Muscle layer of duodenum (tissue), 2 donors: ENCODE data around the gene POLR3A.
A peak's percentile ranks its signal among the peaks of the same experiment; 100 is the strongest.
"Not testable (repeated sequence)": the region's sequence is repeated elsewhere in the genome, so short reads cannot be mapped to it uniquely, and the experiment has no call there.

Source experiments
- H3K27ac ChIP-seq: one replicate; pipeline ENCODE4 v1.7.0; 2013; ENCODE audit warnings: mild to moderate bottlenecking, low read length
- H3K27me3 ChIP-seq: one replicate; pipeline ENCODE4 v1.7.0; 2013; ENCODE audit warnings: low read depth, mild to moderate bottlenecking, control low read depth, low read length
- H3K36me3 ChIP-seq, 2 donors: one replicate each; pipeline ENCODE4 v1.7.0; 2013; ENCODE audit warnings: low read length in 2 of 2, control low read depth in 1 of 2, mild to moderate bottlenecking in 1 of 2; ENCODE audit not compliant: insufficient read depth in 2 of 2, control insufficient read depth in 1 of 2
- H3K4me1 ChIP-seq, 2 donors: one replicate each; pipeline ENCODE4 v1.7.0; 2013; ENCODE audit warnings: low read length in 2 of 2, mild to moderate bottlenecking in 2 of 2, control low read depth in 1 of 2, moderate library complexity in 1 of 2; ENCODE audit not compliant: insufficient read depth in 2 of 2, control insufficient read depth in 1 of 2
- H3K4me3 ChIP-seq, 2 donors: one replicate each; pipeline ENCODE4 v1.7.0; 2013; ENCODE audit warnings: low read length in 2 of 2, low read depth in 1 of 2, mild to moderate bottlenecking in 1 of 2
- H3K9me3 ChIP-seq, 2 donors: one replicate each; pipeline ENCODE4 v1.7.0; 2013; ENCODE audit warnings: low read length in 2 of 2, control low read depth in 1 of 2, mild to moderate bottlenecking in 1 of 2; ENCODE audit not compliant: control insufficient read depth in 1 of 2
- donor health status: healthy.

POLR3A gene

DNA sequence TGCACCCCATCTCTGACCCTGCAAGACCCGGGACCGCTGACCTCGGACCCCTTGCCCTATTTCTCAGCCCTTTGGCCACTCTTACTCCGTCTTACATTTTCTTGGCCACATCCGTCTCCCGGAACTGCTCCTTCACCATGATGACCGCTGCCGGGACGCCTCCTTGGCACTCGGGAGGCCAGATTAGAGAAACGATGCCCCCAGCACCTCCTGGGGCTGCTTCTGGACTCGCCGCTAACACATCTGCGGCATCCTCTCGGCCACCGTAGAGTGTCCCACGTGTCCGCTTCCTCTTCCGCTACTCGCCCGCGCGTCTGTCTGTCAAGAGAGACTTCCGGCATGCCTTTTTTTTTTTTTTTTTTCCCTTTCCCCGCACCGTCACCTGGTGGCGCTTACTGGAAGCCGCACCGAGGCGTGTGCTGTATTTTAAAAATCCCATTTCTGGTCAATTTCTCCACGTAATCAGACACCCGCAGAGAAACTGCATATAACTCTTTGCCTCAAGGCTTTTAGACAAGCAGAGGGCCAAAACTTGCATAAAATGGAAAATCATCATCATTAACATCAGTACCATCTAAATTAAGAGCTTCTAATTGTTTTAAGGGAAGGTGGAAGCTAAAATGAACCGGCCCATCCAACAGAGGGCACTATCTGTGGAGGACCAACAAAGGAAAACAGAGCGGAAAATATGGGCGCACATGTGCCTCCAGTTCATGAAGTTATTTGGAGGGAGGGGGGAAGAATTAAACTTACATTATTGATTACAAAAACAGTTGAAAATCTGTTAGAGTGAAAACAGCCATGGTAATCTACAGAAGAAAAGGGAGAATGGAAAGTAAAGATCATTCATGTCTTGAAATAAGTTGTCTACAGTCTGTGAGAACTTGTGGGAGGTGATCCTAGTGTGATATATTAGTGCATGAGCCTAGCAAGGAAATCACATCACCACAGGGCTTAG is at the start of gene POLR3A:
Gene POLR3A, minus strand, starts transcription at position 247 of the 958 bp plus-strand sequence. Its CDS starts 108 bp downstream, at position 139.
- Histone ChIP-seq H3K4me1 (peaks cover 2 to 16% of the 10 kb centered on the region in 2 donors), H3K27me3 (no peaks in the 10 kb centered on the region), H3K9me3 (no peaks in the 10 kb centered on the region), H3K27ac (peak within 1 kb of the TSS; percentile 96), H3K4me3 (peak within 1 kb of the TSS; percentile 82 to 99), H3K36me3 (peaks cover 16% of the 10 kb centered on the region in 2 donors)

DNA sequence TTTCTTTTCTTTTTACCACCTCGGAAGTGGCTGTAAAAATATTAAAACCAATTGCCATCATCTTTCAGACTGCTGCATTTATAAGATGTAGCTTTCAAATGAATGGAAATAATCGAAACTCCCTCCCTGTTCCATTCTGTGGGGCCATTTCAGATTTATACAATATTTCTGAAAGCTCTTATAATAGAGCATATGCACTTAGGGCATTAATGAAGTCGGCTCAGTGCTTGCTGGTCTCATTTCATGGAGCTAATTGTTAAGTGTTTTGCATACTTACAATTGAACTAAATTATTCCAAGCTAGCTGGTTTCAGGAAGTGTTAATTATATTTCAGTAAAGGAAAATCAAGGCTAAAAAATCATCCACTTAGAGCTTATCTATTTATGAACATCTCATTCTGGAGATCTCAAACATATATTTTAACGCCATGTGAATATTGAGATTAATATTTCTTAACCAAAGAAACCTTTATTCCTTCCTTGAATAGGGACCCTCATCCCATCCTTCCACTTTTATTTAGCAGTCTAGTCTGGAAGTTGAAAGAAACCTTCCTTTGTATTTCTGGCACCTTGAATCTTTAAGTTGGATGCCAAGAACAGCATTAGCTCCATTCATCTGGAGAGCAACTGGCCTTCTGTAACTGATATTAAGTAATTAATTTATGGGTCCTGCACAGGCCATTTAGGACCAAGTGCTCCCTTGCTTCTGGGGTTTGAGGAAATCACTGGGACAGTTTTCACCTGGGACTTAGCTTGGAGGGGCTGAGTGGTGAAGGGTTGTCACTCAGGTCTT is 49.4 kb upstream of the POLR3A start:
- Histone ChIP-seq H3K9me3 (peaks cover 0 to 2% of the 10 kb centered on the region in 2 donors), H3K4me3 (no peak overlapping the region), H3K36me3 (no peaks in the 10 kb centered on the region), H3K27me3 (no peaks in the 10 kb centered on the region), H3K4me1 (no peaks in the 10 kb centered on the region), H3K27ac (no peak overlapping the region)

DNA sequence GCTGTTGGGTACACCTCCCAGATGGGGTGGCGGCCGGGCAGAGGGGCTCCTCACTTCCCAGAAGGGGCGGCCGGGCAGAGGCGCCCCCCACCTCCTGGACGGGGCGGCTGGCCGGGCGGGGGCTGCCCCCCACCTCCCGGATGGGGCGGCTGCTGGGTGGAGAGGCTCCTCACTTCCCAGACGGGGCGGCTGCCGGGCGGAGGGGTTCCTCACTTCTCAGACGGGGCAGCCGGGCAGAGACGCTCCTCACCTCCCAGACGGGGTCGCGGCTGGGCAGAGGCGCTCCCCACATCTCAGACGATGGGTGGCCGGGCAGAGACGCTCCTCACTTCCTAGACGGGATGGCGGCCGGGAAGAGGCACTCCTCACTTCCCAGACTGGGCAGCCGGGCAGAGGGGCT is 46.5 kb upstream of the POLR3A start:
- H3K36me3 ChIP-seq, H3K27me3 ChIP-seq, H3K9me3 ChIP-seq, H3K4me1 ChIP-seq, H3K4me3 ChIP-seq, H3K27ac ChIP-seq: not testable (repeated sequence)

DNA sequence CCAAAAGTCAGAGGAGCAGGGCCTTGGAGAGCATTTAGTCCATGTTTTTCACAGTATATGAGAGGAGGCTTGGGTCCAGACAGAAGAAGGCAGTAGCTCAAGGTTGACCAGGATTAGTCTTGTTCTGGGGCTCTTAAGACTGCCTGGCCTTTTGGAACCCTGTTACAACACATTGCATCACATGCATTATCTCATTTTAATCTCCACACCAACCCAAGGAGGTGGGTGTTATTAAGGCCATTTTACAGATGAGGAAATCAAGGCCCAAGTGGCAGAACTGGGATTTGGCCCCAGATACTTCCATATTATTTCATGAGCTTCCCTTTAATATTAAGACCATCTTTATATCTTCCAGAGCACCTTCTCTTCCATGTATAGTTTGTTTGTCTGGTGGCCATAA is 43.2 kb upstream of the POLR3A start:
- H3K36me3 ChIP-seq, result no peaks in the 10 kb centered on the region
- H3K27ac ChIP-seq, result no peak overlapping the region
- H3K4me3 ChIP-seq, result no peak overlapping the region
- H3K4me1 ChIP-seq, result no peaks in the 10 kb centered on the region
- peaks cover 0 to 2% of the 10 kb centered on the region in 2 donors for H3K9me3 ChIP-seq
- no peaks in the 10 kb centered on the region for H3K27me3 ChIP-seq

DNA sequence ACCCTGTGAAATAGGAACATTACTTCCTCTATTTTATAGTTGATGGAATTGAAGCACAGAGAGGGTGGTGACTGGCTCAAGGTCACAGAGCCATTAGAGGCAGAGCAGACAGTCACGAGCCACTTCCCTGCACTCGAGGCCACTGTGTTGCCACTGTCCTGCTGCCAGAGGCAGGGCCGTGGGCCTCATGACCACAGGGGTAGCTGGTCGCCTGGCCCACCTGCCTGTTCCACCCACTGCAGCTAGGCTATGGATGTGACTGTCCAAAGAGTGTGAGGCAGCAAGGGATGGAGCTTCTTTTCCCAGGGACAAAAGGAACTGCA is 42.5 kb upstream of the POLR3A start:
- Histone ChIP-seq H3K27me3 (no peaks in the 10 kb centered on the region), H3K27ac (no peak overlapping the region), H3K4me3 (no peak overlapping the region), H3K4me1 (no peaks in the 10 kb centered on the region), H3K9me3 (peaks cover 0 to 2% of the 10 kb centered on the region in 2 donors), H3K36me3 (no peaks in the 10 kb centered on the region)

DNA sequence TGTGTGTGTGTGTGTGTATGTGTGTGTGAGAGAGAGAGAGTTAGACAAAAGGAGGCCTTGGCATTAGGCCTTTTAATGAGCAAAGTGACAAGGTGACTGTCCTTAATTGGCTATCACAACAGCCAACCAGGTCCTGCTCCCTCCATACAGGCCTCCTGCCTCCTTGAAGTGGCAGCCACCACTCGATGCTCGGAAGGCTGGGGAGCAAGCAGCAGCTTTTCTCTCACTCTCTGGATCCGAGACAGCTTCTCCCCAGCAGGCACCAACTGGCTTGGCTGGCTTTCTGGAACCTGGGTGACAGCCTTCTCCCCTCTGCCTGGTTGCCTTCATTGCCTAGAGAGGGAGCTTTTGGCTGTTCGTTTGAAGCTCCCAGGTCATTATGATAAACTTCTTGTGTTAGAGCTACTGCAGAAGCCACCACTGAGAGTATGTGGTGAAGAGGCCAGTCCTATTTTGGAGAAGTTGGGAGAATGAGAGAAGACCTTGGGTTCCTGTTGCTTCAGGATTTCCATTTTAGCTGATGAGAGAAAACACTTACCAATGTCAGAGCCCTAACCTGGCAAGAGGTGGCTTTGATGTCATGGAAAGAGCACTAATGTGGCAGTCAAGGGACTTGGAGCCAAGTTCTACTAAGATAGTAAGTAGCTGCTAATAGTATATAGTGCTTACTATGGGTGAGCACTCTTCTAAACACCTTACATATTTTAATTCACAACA is 42.0 kb upstream of the POLR3A start:
- Histone ChIP-seq H3K27ac (no peak overlapping the region), H3K4me3 (no peak overlapping the region), H3K36me3 (no peaks in the 10 kb centered on the region)

DNA sequence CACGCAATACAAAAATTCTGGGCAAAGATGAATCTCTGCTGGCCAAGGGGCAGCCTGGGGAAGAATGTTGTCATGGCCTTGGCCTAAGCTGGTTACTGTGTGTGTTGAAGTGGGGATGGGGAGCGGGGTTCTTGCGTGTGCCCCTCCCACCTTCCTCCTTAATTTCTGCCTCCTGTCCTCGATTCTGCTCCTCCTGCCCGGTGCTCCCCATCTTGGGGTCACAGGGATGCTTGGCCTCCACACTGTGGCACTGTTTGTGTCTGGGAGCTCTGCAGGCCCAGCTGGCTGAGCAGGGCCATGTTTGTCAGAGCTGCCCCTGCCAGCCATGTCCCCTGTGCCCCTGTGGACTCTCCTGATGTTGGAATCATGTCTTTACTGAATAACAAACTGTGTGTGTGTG is 41.4 kb upstream of the POLR3A start:
- Histone ChIP-seq H3K4me3 (no peak overlapping the region), H3K36me3 (no peaks in the 10 kb centered on the region), H3K27ac (no peak overlapping the region), H3K4me1 (no peaks in the 10 kb centered on the region), H3K27me3 (no peaks in the 10 kb centered on the region), H3K9me3 (peaks cover 0 to 2% of the 10 kb centered on the region in 2 donors)

More for the DNA sequence above, 42.0 kb upstream of the POLR3A start:
- peaks cover 0 to 2% of the 10 kb centered on the region in 2 donors for H3K9me3 ChIP-seq
- no peaks in the 10 kb centered on the region for H3K4me1 ChIP-seq
- H3K27me3 ChIP-seq, result no peaks in the 10 kb centered on the region

DNA sequence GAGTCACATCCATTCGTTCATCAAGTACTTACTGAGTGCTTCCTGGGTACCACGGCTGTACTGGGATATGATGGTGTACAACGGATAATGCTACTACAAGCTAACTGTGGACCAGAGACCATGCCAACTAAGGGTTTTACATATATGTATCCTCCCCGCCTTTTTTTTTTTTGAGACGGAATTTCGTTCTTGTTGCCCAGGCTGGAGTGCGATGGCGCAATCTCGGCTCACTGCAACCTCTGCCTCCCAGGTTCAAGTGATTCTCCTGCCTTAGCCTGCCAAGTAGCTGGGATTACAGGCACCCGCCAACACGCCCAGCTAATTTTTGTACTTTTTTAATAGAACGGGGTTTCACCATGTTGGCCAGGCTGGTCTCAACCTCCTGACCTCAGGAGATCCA is 40.7 kb upstream of the POLR3A start:
- not testable (repeated sequence) for H3K9me3 ChIP-seq, H3K4me1 ChIP-seq, H3K27ac ChIP-seq, H3K4me3 ChIP-seq, H3K36me3 ChIP-seq, H3K27me3 ChIP-seq

DNA sequence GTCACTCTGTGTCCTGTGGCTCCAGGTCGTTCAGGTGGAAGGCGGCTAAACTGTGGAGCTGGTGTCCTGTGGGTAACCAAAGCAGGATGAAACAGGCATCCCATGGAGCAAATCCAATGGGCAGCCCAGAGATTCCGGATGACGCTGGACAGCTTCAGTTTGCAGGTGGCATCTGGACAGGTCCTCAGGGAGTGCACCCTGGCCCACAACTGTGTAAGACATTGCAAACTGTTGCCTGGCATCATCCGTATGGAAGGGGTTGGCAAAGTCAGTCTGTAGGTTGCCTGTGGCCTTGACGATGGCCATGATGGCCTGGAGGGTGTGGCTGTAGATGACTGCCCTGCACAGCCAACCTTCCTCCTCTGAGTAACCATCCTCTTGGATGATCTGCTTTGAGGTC is 39.8 kb upstream of the POLR3A start:
- no peaks in the 10 kb centered on the region for H3K9me3 ChIP-seq
- no peak overlapping the region for H3K27ac ChIP-seq
- no peak overlapping the region for H3K4me3 ChIP-seq
- no peaks in the 10 kb centered on the region for H3K36me3 ChIP-seq
- H3K27me3 ChIP-seq, result no peaks in the 10 kb centered on the region
- no peaks in the 10 kb centered on the region for H3K4me1 ChIP-seq

DNA sequence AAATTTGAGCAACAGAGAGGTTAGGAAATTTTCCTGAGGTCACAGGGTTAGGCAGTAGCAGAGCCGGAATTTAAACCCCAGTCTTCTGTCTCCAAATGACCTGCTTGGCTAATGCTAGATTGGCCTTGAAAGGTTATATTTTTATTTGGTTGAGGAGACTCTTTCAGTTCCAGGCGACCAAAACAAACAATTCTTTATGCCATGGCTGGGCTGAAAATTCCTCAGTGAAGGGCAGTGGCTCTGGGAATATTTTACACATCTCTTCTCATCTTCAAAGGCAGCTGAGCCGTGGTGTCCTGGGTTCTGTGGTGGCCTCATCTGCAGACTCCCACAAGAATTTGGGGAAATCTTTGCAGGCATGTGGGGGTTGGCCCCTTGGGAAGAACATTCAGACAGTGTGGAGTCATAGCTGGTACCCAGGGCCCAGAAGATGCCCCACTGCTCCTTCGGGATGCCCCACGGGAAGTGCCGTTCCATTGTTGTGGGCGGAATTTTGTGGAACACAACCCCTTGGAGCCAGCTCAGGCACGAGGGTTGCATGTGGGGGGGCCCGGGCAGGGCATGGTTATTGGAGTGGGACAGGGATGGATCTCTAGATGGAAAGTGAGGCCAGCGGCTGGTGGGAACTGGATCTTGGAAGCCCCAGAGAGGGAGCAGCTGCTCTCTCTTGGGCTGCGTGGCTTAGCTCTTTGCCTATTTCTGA is 37.6 kb upstream of the POLR3A start:
- H3K4me1 ChIP-seq, result no peaks in the 10 kb centered on the region
- H3K27me3 ChIP-seq, result no peaks in the 10 kb centered on the region
- H3K27ac ChIP-seq, result no peak overlapping the region
- H3K9me3 ChIP-seq, result no peaks in the 10 kb centered on the region
- no peaks in the 10 kb centered on the region for H3K36me3 ChIP-seq
- no peak overlapping the region for H3K4me3 ChIP-seq
